Subcutaneous adipose tissue (tissue), 4 donors: ENCODE measurements around the gene SURF6. TPM values are rescaled to one million over a fixed set of nuclear protein-coding genes. Genes with fewer than 3 reads are reported as not detected.

Experiments used
- CTCF ChIP-seq: fragments of 450-650 bp; IDR thresholded peaks from one replicate; pipeline ENCODE4 v1.5.1; 2016; ENCODE audit warnings: low read depth, mild to moderate bottlenecking, control low read depth, antibody characterized with exemption, moderate library complexity
- total RNA-seq, 4 donors: library from RNA; depleted of rRNA; stranded (reverse); fragments of >200 nt; gene quantifications; one replicate each; pipeline ENCODE4 v1.1.0, GENCODE V29; 2016

SURF6 gene
- total RNA-seq, 4 donors from 2014 or later, result 7.6 to 27.5 (median 10.4) TPM

- TF ChIP-seq CTCF, result no peak
Measured at GRCh38 chr9:133351908-133352634, 16.1 kb upstream of the SURF6 start.

GRCh38 chr9:133351526-133351907 lies 15.5 kb upstream of the SURF6 start:
- no peak for TF ChIP-seq CTCF

- no peak for TF ChIP-seq CTCF
Measured at GRCh38 chr9:133349965-133350616, 14.1 kb upstream of the SURF6 start.

GRCh38 chr9:133348718-133349573 lies 13.0 kb upstream of the SURF6 start:
- TF ChIP-seq CTCF, result no peak

GRCh38 chr9:133347985-133348717 lies 12.2 kb upstream of the SURF6 start, which contains the start of the genes MED22 and RPL7A:
TSS of gene MED22 (minus strand) at chr9:133348131. CDS start at chr9:133346662, 1,469 bp downstream.
TSS of gene RPL7A (plus strand) at chr9:133348218. CDS start at chr9:133348244, 26 bp downstream.
- TF ChIP-seq CTCF, result no peak

GRCh38 chr9:133347515-133347984 lies 11.6 kb upstream of the SURF6 start:
- TF ChIP-seq CTCF, result no peak
